Measurements from ENCODE around the gene ALOX5AP.

ALOX5AP gene

GRCh38 chr13:30762643-30763042 lies 27.3 kb downstream of the ALOX5AP start:
- DNase-seq (ENCODE audit: low read depth) = no peak

- DNase-seq (ENCODE audit: low read depth) = no peak
Observed at GRCh38 chr13:30763786-30764413, 28.6 kb downstream of the ALOX5AP start.

GRCh38 chr13:30766231-30766630 lies 30.9 kb downstream of the ALOX5AP start:
- no peak for DNase-seq (ENCODE audit: low read depth)

GRCh38 chr13:30770929-30771328 lies 35.6 kb downstream of the ALOX5AP start:
- DNase-seq (ENCODE audit: low read depth) = no peak

- no peak for DNase-seq (ENCODE audit: low read depth)
Observed at GRCh38 chr13:30773561-30773960, 38.2 kb downstream of the ALOX5AP start.

GRCh38 chr13:30774214-30774730 lies 38.9 kb downstream of the ALOX5AP start:
- no peak for DNase-seq (ENCODE audit: low read depth)

GRCh38 chr13:30776661-30777060 lies 41.3 kb downstream of the ALOX5AP start:
- no peak for DNase-seq (ENCODE audit: low read depth)

GRCh38 chr13:30779016-30779415 lies 43.7 kb downstream of the ALOX5AP start:
- no peak for DNase-seq (ENCODE audit: low read depth)

GRCh38 chr13:30779608-30780007 lies 44.3 kb downstream of the ALOX5AP start:
- no peak for DNase-seq (ENCODE audit: low read depth)

- no peak for DNase-seq (ENCODE audit: low read depth)
Observed at GRCh38 chr13:30780338-30780981, 45.1 kb downstream of the ALOX5AP start.

GRCh38 chr13:30785191-30785850 lies 50.0 kb downstream of the ALOX5AP start:
- DNase-seq (ENCODE audit: low read depth) = no peak

GRCh38 chr13:30786648-30787047 lies 51.3 kb downstream of the ALOX5AP start:
- no peak for DNase-seq (ENCODE audit: low read depth)

- no peak for DNase-seq (ENCODE audit: low read depth)
Observed at GRCh38 chr13:30787738-30788525, 52.6 kb downstream of the ALOX5AP start.

- DNase-seq (ENCODE audit: low read depth) = no peak
Observed at GRCh38 chr13:30789166-30789862, 54.0 kb downstream of the ALOX5AP start.

- no peak for DNase-seq (ENCODE audit: low read depth)
Observed at GRCh38 chr13:30790592-30790991, 55.2 kb downstream of the ALOX5AP start.

- no peak for DNase-seq (ENCODE audit: low read depth)
Observed at GRCh38 chr13:30791354-30792001, 56.1 kb downstream of the ALOX5AP start.

- DNase-seq (ENCODE audit: low read depth) = no peak
Observed at GRCh38 chr13:30792285-30793000, 57.1 kb downstream of the ALOX5AP start.

- DNase-seq (ENCODE audit: low read depth) = no peak
Observed at GRCh38 chr13:30796132-30796572, 60.8 kb downstream of the ALOX5AP start.

- DNase-seq (ENCODE audit: low read depth) = no peak
Observed at GRCh38 chr13:30796631-30797601, 61.6 kb downstream of the ALOX5AP start.

All from CMK (cell line).